ENCODE results near the gene GDF9. TPM values are rescaled to one million over a fixed set of nuclear protein-coding genes. Genes with fewer than 3 reads are reported as not detected.

GDF9 gene
- polyA plus RNA-seq, 1 donor = 0.51 TPM

- Histone ChIP-seq H3K27ac (ENCODE audit: low read length) (no peak overlapping the region), H3K27me3 (ENCODE audit: control insufficient read depth, insufficient read depth, low read length) (no peaks in the 10 kb centered on the region), H3K4me1 (ENCODE audit: control insufficient read depth, insufficient read depth, low read length) (no peaks in the 10 kb centered on the region), H3K36me3 (ENCODE audit: control insufficient read depth, insufficient read depth, low read length) (peaks cover 75% of the 10 kb centered on the region), H3K4me3 (ENCODE audit: low read length) (no peak overlapping the region), H3K9me3 (ENCODE audit: control insufficient read depth, low read depth, low read length) (no peaks in the 10 kb centered on the region)
- no peak for DNase-seq
- WGBS (ENCODE audit: insufficient coverage, low lambda C conversion rate) = 100% methylated on average over 3 of the region's 4 CpGs
Measured at GRCh38 chr5:132890817-132891216, 24.5 kb upstream of the GDF9 start.

GRCh38 chr5:132889501-132889900, 23.2 kb upstream of the GDF9 start:
- H3K27me3 ChIP-seq (ENCODE audit: control insufficient read depth, insufficient read depth, low read length) = no peaks in the 10 kb centered on the region
- no peak overlapping the region for H3K27ac ChIP-seq (ENCODE audit: low read length)
- H3K4me3 ChIP-seq (ENCODE audit: low read length) = no peak overlapping the region
- no peak for DNase-seq
- H3K36me3 ChIP-seq (ENCODE audit: control insufficient read depth, insufficient read depth, low read length) = peaks cover 72% of the 10 kb centered on the region
- H3K9me3 ChIP-seq (ENCODE audit: control insufficient read depth, low read depth, low read length) = no peaks in the 10 kb centered on the region
- H3K4me1 ChIP-seq (ENCODE audit: control insufficient read depth, insufficient read depth, low read length) = no peaks in the 10 kb centered on the region

GRCh38 chr5:132887283-132887682, 21.0 kb upstream of the GDF9 start:
- DNase-seq = no peak
- Histone ChIP-seq H3K27me3 (ENCODE audit: control insufficient read depth, insufficient read depth, low read length) (no peaks in the 10 kb centered on the region), H3K9me3 (ENCODE audit: control insufficient read depth, low read depth, low read length) (no peaks in the 10 kb centered on the region), H3K36me3 (ENCODE audit: control insufficient read depth, insufficient read depth, low read length) (peaks cover 64% of the 10 kb centered on the region), H3K4me3 (ENCODE audit: low read length) (no peak overlapping the region), H3K4me1 (ENCODE audit: control insufficient read depth, insufficient read depth, low read length) (no peaks in the 10 kb centered on the region), H3K27ac (ENCODE audit: low read length) (no peak overlapping the region)
- WGBS (ENCODE audit: insufficient coverage, low lambda C conversion rate) = no CpG with 5 or more reads among the region's 1 CpG

GRCh38 chr5:132886064-132886823, 20.0 kb upstream of the GDF9 start:
- DNase-seq = no peak
- Histone ChIP-seq H3K36me3 (ENCODE audit: control insufficient read depth, insufficient read depth, low read length) (peaks cover 68% of the 10 kb centered on the region), H3K9me3 (ENCODE audit: control insufficient read depth, low read depth, low read length) (no peaks in the 10 kb centered on the region), H3K27ac (ENCODE audit: low read length) (no peak overlapping the region), H3K4me1 (ENCODE audit: control insufficient read depth, insufficient read depth, low read length) (no peaks in the 10 kb centered on the region), H3K27me3 (ENCODE audit: control insufficient read depth, insufficient read depth, low read length) (no peaks in the 10 kb centered on the region), H3K4me3 (ENCODE audit: low read length) (no peak overlapping the region)
- 95% methylated on average over 3 of the region's 11 CpGs for WGBS (ENCODE audit: insufficient coverage, low lambda C conversion rate)

- Histone ChIP-seq H3K9me3 (ENCODE audit: control insufficient read depth, low read depth, low read length) (no peaks in the 10 kb centered on the region), H3K4me3 (ENCODE audit: low read length) (no peak overlapping the region), H3K27ac (ENCODE audit: low read length) (no peak overlapping the region), H3K36me3 (ENCODE audit: control insufficient read depth, insufficient read depth, low read length) (peaks cover 69% of the 10 kb centered on the region), H3K4me1 (ENCODE audit: control insufficient read depth, insufficient read depth, low read length) (no peaks in the 10 kb centered on the region), H3K27me3 (ENCODE audit: control insufficient read depth, insufficient read depth, low read length) (no peaks in the 10 kb centered on the region)
- DNase-seq = no peak
- WGBS (ENCODE audit: insufficient coverage, low lambda C conversion rate) = 92% methylated on average over 2 of the region's 2 CpGs
Measured at GRCh38 chr5:132884548-132884947, 18.3 kb upstream of the GDF9 start.

- 67% methylated on average over 1 of the region's 2 CpGs for WGBS (ENCODE audit: insufficient coverage, low lambda C conversion rate)
- peaks cover 67% of the 10 kb centered on the region for H3K36me3 ChIP-seq (ENCODE audit: control insufficient read depth, insufficient read depth, low read length)
Measured at GRCh38 chr5:132883261-132883834, 17.1 kb upstream of the GDF9 start.

GRCh38 chr5:132877938-132878337, 11.7 kb upstream of the GDF9 start:
- Histone ChIP-seq H3K9me3 (ENCODE audit: control insufficient read depth, low read depth, low read length) (peaks cover 2% of the 10 kb centered on the region), H3K4me3 (ENCODE audit: low read length) (no peak overlapping the region), H3K27ac (ENCODE audit: low read length) (no peak overlapping the region), H3K36me3 (ENCODE audit: control insufficient read depth, insufficient read depth, low read length) (peaks cover 48% of the 10 kb centered on the region), H3K27me3 (ENCODE audit: control insufficient read depth, insufficient read depth, low read length) (no peaks in the 10 kb centered on the region), H3K4me1 (ENCODE audit: control insufficient read depth, insufficient read depth, low read length) (peaks cover 11% of the 10 kb centered on the region)
- no CpG with 5 or more reads among the region's 3 CpGs for WGBS (ENCODE audit: insufficient coverage, low lambda C conversion rate)
- DNase-seq = peak in 1 of 2 donors; percentile 21

More at GRCh38 chr5:132883261-132883834, 17.1 kb upstream of the GDF9 start:
- DNase-seq = peak; percentile 57 to 65
- Histone ChIP-seq H3K27me3 (ENCODE audit: control insufficient read depth, insufficient read depth, low read length) (no peaks in the 10 kb centered on the region), H3K9me3 (ENCODE audit: control insufficient read depth, low read depth, low read length) (no peaks in the 10 kb centered on the region), H3K4me3 (ENCODE audit: low read length) (no peak overlapping the region), H3K27ac (ENCODE audit: low read length) (no peak overlapping the region), H3K4me1 (ENCODE audit: control insufficient read depth, insufficient read depth, low read length) (no peaks in the 10 kb centered on the region)

GRCh38 chr5:132877466-132877865, 11.2 kb upstream of the GDF9 start:
- H3K27ac ChIP-seq (ENCODE audit: low read length) = no peak overlapping the region

GRCh38 chr5:132876020-132876759, 9.9 kb upstream of the GDF9 start:
- WGBS (ENCODE audit: insufficient coverage, low lambda C conversion rate) = 86% methylated on average over 1 of the region's 1 CpG
- no peak for DNase-seq
- peaks cover 29% of the 10 kb centered on the region for H3K4me1 ChIP-seq (ENCODE audit: control insufficient read depth, insufficient read depth, low read length)
- no peak overlapping the region for H3K4me3 ChIP-seq (ENCODE audit: low read length)
- no peak overlapping the region for H3K27ac ChIP-seq (ENCODE audit: low read length)
- peaks cover 2% of the 10 kb centered on the region for H3K9me3 ChIP-seq (ENCODE audit: control insufficient read depth, low read depth, low read length)
- H3K36me3 ChIP-seq (ENCODE audit: control insufficient read depth, insufficient read depth, low read length) = peaks cover 36% of the 10 kb centered on the region
- H3K27me3 ChIP-seq (ENCODE audit: control insufficient read depth, insufficient read depth, low read length) = no peaks in the 10 kb centered on the region

More at GRCh38 chr5:132877466-132877865, 11.2 kb upstream of the GDF9 start:
- Histone ChIP-seq H3K9me3 (ENCODE audit: control insufficient read depth, low read depth, low read length) (peaks cover 2% of the 10 kb centered on the region), H3K36me3 (ENCODE audit: control insufficient read depth, insufficient read depth, low read length) (peaks cover 44% of the 10 kb centered on the region), H3K4me3 (ENCODE audit: low read length) (no peak overlapping the region), H3K4me1 (ENCODE audit: control insufficient read depth, insufficient read depth, low read length) (peaks cover 16% of the 10 kb centered on the region), H3K27me3 (ENCODE audit: control insufficient read depth, insufficient read depth, low read length) (no peaks in the 10 kb centered on the region)
- no peak for DNase-seq
- WGBS (ENCODE audit: insufficient coverage, low lambda C conversion rate) = no CpG with 5 or more reads among the region's 2 CpGs

- Histone ChIP-seq H3K9me3 (ENCODE audit: control insufficient read depth, low read depth, low read length) (peaks cover 2% of the 10 kb centered on the region), H3K27ac (ENCODE audit: low read length) (peak overlapping the region; percentile 88), H3K4me1 (ENCODE audit: control insufficient read depth, insufficient read depth, low read length) (peaks cover 30% of the 10 kb centered on the region), H3K27me3 (ENCODE audit: control insufficient read depth, insufficient read depth, low read length) (no peaks in the 10 kb centered on the region), H3K4me3 (ENCODE audit: low read length) (no peak overlapping the region), H3K36me3 (ENCODE audit: control insufficient read depth, insufficient read depth, low read length) (peaks cover 36% of the 10 kb centered on the region)
- WGBS (ENCODE audit: insufficient coverage, low lambda C conversion rate) = no CpG with 5 or more reads among the region's 3 CpGs
- no peak for DNase-seq
Measured at GRCh38 chr5:132873930-132874271, 7.6 kb upstream of the GDF9 start.

Data from large intestine (tissue), 3 donors.